GM23248 (cell line): ENCODE data around the gene TGFB3. TPM values are rescaled to one million over a fixed set of nuclear protein-coding genes. Genes with fewer than 3 reads are reported as not detected.
"Not testable (repeated sequence)": the region's sequence is repeated elsewhere in the genome, so short reads cannot be mapped to it uniquely, and the experiment has no call there.

Experiments used
- DNase-seq: peaks from one replicate; pipeline ENCODE4 v3.0.0-alpha.2; 2015
- H2AFZ ChIP-seq: fragments of 200-600 bp; sonication (generic); 2 replicates; pipeline ENCODE4 v1.6.1; 2016; ENCODE audit warnings: antibody characterized with exemption
- H3F3A ChIP-seq: fragments of 200-600 bp; sonication (generic); 2 replicates; pipeline ENCODE4 v1.6.1; 2016; ENCODE audit warnings: mild to moderate bottlenecking, antibody characterized with exemption, mixed run types; ENCODE audit not compliant: insufficient read depth
- H3K27ac ChIP-seq: fragments of 200-600 bp; sonication (generic); 2 replicates; pipeline ENCODE4 v1.5.1; 2016; ENCODE audit warnings: mild to moderate bottlenecking
- H3K27me3 ChIP-seq: fragments of 200-600 bp; sonication (generic); replicated peaks from 2 replicates; pipeline ENCODE4 v1.6.1; 2016; ENCODE audit warnings: mild to moderate bottlenecking; ENCODE audit not compliant: insufficient read depth
- H3K36me3 ChIP-seq: fragments of 200-600 bp; sonication (generic); 2 replicates; pipeline ENCODE4 v1.6.1; 2016; ENCODE audit warnings: low read depth, mild to moderate bottlenecking
- H3K4me1 ChIP-seq: fragments of 200-600 bp; sonication (generic); 2 replicates; pipeline ENCODE4 v1.6.1; 2016; ENCODE audit warnings: mild to moderate bottlenecking; ENCODE audit not compliant: insufficient read depth
- H3K4me2 ChIP-seq: fragments of 200-600 bp; sonication (generic); one replicate; pipeline ENCODE4 v1.6.1; 2016; ENCODE audit warnings: mild to moderate bottlenecking; ENCODE audit not compliant: unreplicated experiment
- H3K4me3 ChIP-seq: fragments of 200-600 bp; sonication (generic); 2 replicates; pipeline ENCODE4 v1.5.1; 2016; ENCODE audit warnings: mild to moderate bottlenecking
- H3K79me2 ChIP-seq: fragments of 200-600 bp; sonication (generic); 2 replicates; pipeline ENCODE4 v1.6.1; 2016; ENCODE audit warnings: mild to moderate bottlenecking; ENCODE audit not compliant: insufficient read depth
- H3K9ac ChIP-seq: fragments of 200-600 bp; sonication (generic); 2 replicates; pipeline ENCODE4 v1.6.1; 2016; ENCODE audit warnings: mild to moderate bottlenecking
- H3K9me2 ChIP-seq: fragments of 200-600 bp; sonication (generic); 2 replicates; pipeline ENCODE4 v1.6.1; 2016; ENCODE audit warnings: mixed run types, mild to moderate bottlenecking, moderate library complexity; ENCODE audit not compliant: insufficient read depth
- H3K9me3 ChIP-seq: fragments of 200-600 bp; sonication (generic); one replicate; pipeline ENCODE4 v1.6.1; 2017; ENCODE audit warnings: low read depth
- H4K20me1 ChIP-seq: fragments of 200-600 bp; sonication (generic); 2 replicates; pipeline ENCODE4 v1.6.0; 2016; ENCODE audit not compliant: insufficient read depth
- EZH2 ChIP-seq: fragments of 200-600 bp; sonication (generic); IDR thresholded peaks from 2 replicates; pipeline ENCODE4 v1.6.1; 2018; ENCODE audit warnings: antibody characterized with exemption, mild to moderate bottlenecking; ENCODE audit not compliant: insufficient read depth, poor library complexity, severe bottlenecking
- EZH2phosphoT487 ChIP-seq: fragments of 200-600 bp; sonication (generic); IDR thresholded peaks from 2 replicates; pipeline ENCODE4 v1.6.1; 2018; ENCODE audit warnings: antibody characterized with exemption, moderate library complexity, mild to moderate bottlenecking, low read depth; ENCODE audit not compliant: insufficient read depth
- WGBS, 2 experiments: methylation state at CpG; one replicate each; pipeline ENCODE4 v1.1.6; 2015 to 2017; ENCODE audit warnings: low lambda C conversion rate in 2 of 2, low coverage in 1 of 2; ENCODE audit errors: missing lambda C conversion rate in 2 of 2; 5-methylcytosine and 5-hydroxymethylcytosine counted together
- in situ Hi-C: fragments of 300-500 bp; cut with MboI; formaldehyde crosslinking; loops from 2 replicates; pipeline ENCODE4 v1.15.0; 2020
- polyA plus RNA-seq: library from polyadenylated mRNA; unstranded; fragments of >200 nt; fragmentation: Nextera tagmentation; extraction: Ambion mirVana; gene quantifications from 2 replicates; pipeline ENCODE4 v1.2.1, GENCODE V29; 2016
- total RNA-seq: library from RNA; depleted of rRNA; stranded (reverse); fragments of >200 nt; shearing (Covaris generic); gene quantifications from 2 replicates; pipeline ENCODE4 v1.2.3, GENCODE V29; 2014

The TGFB3 gene
- total and polyA plus RNA-seq, 2 experiments from 2014 or later = 3.2 to 3.7 TPM

- in situ Hi-C loops = no loop called here
- Histone ChIP-seq H3K27me3 (no peaks in the 10 kb centered on the region), H3K4me1 (no peaks in the 10 kb centered on the region), H4K20me1 (no peaks in the 10 kb centered on the region; the same call in 1 of the 2 replicates), H3K9me3 (no peaks in the 10 kb centered on the region), H3K27ac (no peak overlapping the region), H3K4me3 (no peak overlapping the region), H2AFZ (no peak overlapping the region), H3K36me3 (peaks cover 29% of the 10 kb centered on the region), H3K79me2 (peaks cover 34% of the 10 kb centered on the region), H3F3A (no peaks in the 10 kb centered on the region), H3K9me2 (no peaks in the 10 kb centered on the region), H3K4me2 (no peak overlapping the region), H3K9ac (no peak overlapping the region)
- TF ChIP-seq EZH2phosphoT487 (no peak), EZH2 (no peak)
- 87 to 100% methylated on average over 2 of the region's 2 CpGs for WGBS, 2 experiments
- no peak for DNase-seq
These were observed 37.9 kb upstream of the TGFB3 start for GRCh38 chr14:76019676-76020075.

GRCh38 chr14:76015668-76016067 is 33.9 kb upstream of the TGFB3 start:
- Histone ChIP-seq H3K9me2 (no peaks in the 10 kb centered on the region), H3K9me3 (no peaks in the 10 kb centered on the region), H3K27ac (no peak overlapping the region), H3K4me1 (no peaks in the 10 kb centered on the region), H3K4me3 (no peak overlapping the region), H3K36me3 (peaks cover 39% of the 10 kb centered on the region), H3K4me2 (no peak overlapping the region), H3K79me2 (peaks cover 31% of the 10 kb centered on the region), H3F3A (no peaks in the 10 kb centered on the region), H3K9ac (no peak overlapping the region), H3K27me3 (no peaks in the 10 kb centered on the region), H2AFZ (no peak overlapping the region), H4K20me1 (no peaks in the 10 kb centered on the region; the same call in 1 of the 2 replicates)
- no peak for DNase-seq
- in situ Hi-C loops = no loop called here
- TF ChIP-seq EZH2phosphoT487 = no peak
- no peak for TF ChIP-seq EZH2
- 78 to 91% methylated on average over 1 of the region's 1 CpG for WGBS, 2 experiments

GRCh38 chr14:76015191-76015590 is 33.4 kb upstream of the TGFB3 start:
- H3K9me3 ChIP-seq = no peaks in the 10 kb centered on the region
- H4K20me1 ChIP-seq = no peaks in the 10 kb centered on the region; the same call in 1 of the 2 replicates
- in situ Hi-C loops = no loop called here
- TF ChIP-seq EZH2 (no peak), EZH2phosphoT487 (no peak)
- no peak overlapping the region for H3K4me3 ChIP-seq
- H3K4me1 ChIP-seq = no peaks in the 10 kb centered on the region
- WGBS, 2 experiments = 90 to 100% methylated on average over 1 of the region's 1 CpG
- H3K79me2 ChIP-seq = peaks cover 26% of the 10 kb centered on the region
- no peaks in the 10 kb centered on the region for H3K9me2 ChIP-seq
- H3K4me2 ChIP-seq = no peak overlapping the region
- no peak overlapping the region for H3K27ac ChIP-seq
- H3F3A ChIP-seq = no peaks in the 10 kb centered on the region
- no peak overlapping the region for H3K9ac ChIP-seq
- DNase-seq = no peak
- no peaks in the 10 kb centered on the region for H3K27me3 ChIP-seq
- peaks cover 40% of the 10 kb centered on the region for H3K36me3 ChIP-seq
- H2AFZ ChIP-seq = no peak overlapping the region

GRCh38 chr14:76012354-76012753 is 30.6 kb upstream of the TGFB3 start:
- Histone ChIP-seq H3K4me1 (peaks cover 10% of the 10 kb centered on the region), H3K9ac (no peak overlapping the region), H3K9me3 (no peaks in the 10 kb centered on the region), H3K27ac (no peak overlapping the region), H2AFZ (no peak overlapping the region), H3K79me2 (peaks cover 12% of the 10 kb centered on the region; the same call in 1 of the 2 replicates), H3K4me3 (no peak overlapping the region), H3K9me2 (no peaks in the 10 kb centered on the region), H4K20me1 (no peaks in the 10 kb centered on the region; the same call in 1 of the 2 replicates), H3K27me3 (no peaks in the 10 kb centered on the region), H3F3A (peaks cover 12% of the 10 kb centered on the region), H3K36me3 (peaks cover 20% of the 10 kb centered on the region; the same call in 1 of the 2 replicates), H3K4me2 (no peak overlapping the region)
- in situ Hi-C loops = no loop called here
- TF ChIP-seq EZH2 = no peak
- no peak for TF ChIP-seq EZH2phosphoT487
- 94 to 96% methylated on average over 9 of the region's 9 CpGs for WGBS, 2 experiments
- no peak for DNase-seq

- Histone ChIP-seq H3K9ac (no peak overlapping the region), H4K20me1 (no peaks in the 10 kb centered on the region; the same call in 1 of the 2 replicates), H2AFZ (no peak overlapping the region), H3K36me3 (peaks cover 20% of the 10 kb centered on the region; the same call in 1 of the 2 replicates), H3K9me2 (no peaks in the 10 kb centered on the region), H3K4me2 (no peak overlapping the region), H3K4me1 (peaks cover 11% of the 10 kb centered on the region), H3K27me3 (no peaks in the 10 kb centered on the region), H3K4me3 (no peak overlapping the region), H3K9me3 (no peaks in the 10 kb centered on the region), H3F3A (peaks cover 15% of the 10 kb centered on the region), H3K79me2 (peaks cover 9% of the 10 kb centered on the region; the same call in 1 of the 2 replicates), H3K27ac (no peak overlapping the region)
- TF ChIP-seq EZH2phosphoT487 = no peak
- no peak for TF ChIP-seq EZH2
- in situ Hi-C loops = no loop called here
- no peak for DNase-seq
These were observed 30.1 kb upstream of the TGFB3 start for GRCh38 chr14:76011930-76012329.

- H3K9me2 ChIP-seq, H3K27ac ChIP-seq, DNase-seq, H4K20me1 ChIP-seq, H3K4me3 ChIP-seq, H3K27me3 ChIP-seq, H3K9me3 ChIP-seq, in situ Hi-C loops, H2AFZ ChIP-seq, H3K4me2 ChIP-seq, H3K79me2 ChIP-seq, H3K9ac ChIP-seq: not testable (repeated sequence)
- Histone ChIP-seq H3K36me3 (peaks cover 33% of the 10 kb centered on the region), H3F3A (peaks cover 15% of the 10 kb centered on the region), H3K4me1 (peaks cover 11% of the 10 kb centered on the region)
- 91 to 96% methylated on average over 3 of the region's 3 CpGs for WGBS, 2 experiments
These were observed 27.8 kb upstream of the TGFB3 start for GRCh38 chr14:76009627-76010026.
